ENCODE data around the gene LEFTY1. TPM values are rescaled to one million over a fixed set of nuclear protein-coding genes. Genes with fewer than 3 reads are reported as not detected.
"Not testable (repeated sequence)": the region's sequence is repeated elsewhere in the genome, so short reads cannot be mapped to it uniquely, and the experiment has no call there.

LEFTY1 gene
- total RNA-seq, 2 experiments from 2014 or later = not detected

GRCh38 chr1:225844236-225845061 is 44.5 kb downstream of the LEFTY1 start:
- Mint-ChIP-seq H3K9me3 (ENCODE audit: insufficient read depth) (no peaks in the 10 kb centered on the region), H3K27me3 (ENCODE audit: low read depth) (no peaks in the 10 kb centered on the region), H3K27ac (no peak overlapping the region), H3K36me3 (ENCODE audit: low read depth) (peaks cover 25% of the 10 kb centered on the region), H3K4me1 (ENCODE audit: low read depth) (peaks cover 26% of the 10 kb centered on the region), H3K4me3 (no peak overlapping the region)
- no peak for DNase-seq
- no peak for ATAC-seq
- ChIA-PET POLR2A (no interaction called here), CTCF (no interaction called here)

GRCh38 chr1:225843426-225843795 is 45.5 kb downstream of the LEFTY1 start:
- ChIA-PET POLR2A (no interaction called here), CTCF (no interaction called here)
- no peak for ATAC-seq
- Mint-ChIP-seq H3K36me3 (ENCODE audit: low read depth) (peaks cover 18% of the 10 kb centered on the region), H3K4me1 (ENCODE audit: low read depth) (peaks cover 16% of the 10 kb centered on the region), H3K4me3 (no peak overlapping the region), H3K27ac (no peak overlapping the region), H3K9me3 (ENCODE audit: insufficient read depth) (no peaks in the 10 kb centered on the region), H3K27me3 (ENCODE audit: low read depth) (no peaks in the 10 kb centered on the region)
- no peak for DNase-seq

- peaks cover 13% of the 10 kb centered on the region for H3K36me3 Mint-ChIP-seq (ENCODE audit: low read depth)
- H3K27me3 Mint-ChIP-seq (ENCODE audit: low read depth) = no peaks in the 10 kb centered on the region
- peaks cover 11% of the 10 kb centered on the region for H3K4me1 Mint-ChIP-seq (ENCODE audit: low read depth)
- H3K9me3 Mint-ChIP-seq (ENCODE audit: insufficient read depth) = no peaks in the 10 kb centered on the region
- no peak overlapping the region for H3K4me3 Mint-ChIP-seq
- ATAC-seq (no peak), DNase-seq (no peak)
- ChIA-PET POLR2A (interaction anchor here (0.6 kb wide), 1 partner anchor 232 kb away, joined by 3 read pairs; no protein-coding TSS in a partner anchor), CTCF (no interaction called here)
- H3K27ac Mint-ChIP-seq = peak overlapping the region; percentile 3
These were observed 46.0 kb downstream of the LEFTY1 start for GRCh38 chr1:225842788-225843425.

GRCh38 chr1:225842074-225842473 is 46.9 kb downstream of the LEFTY1 start:
- H3K27me3 Mint-ChIP-seq (ENCODE audit: low read depth) = no peaks in the 10 kb centered on the region
- peaks cover 7% of the 10 kb centered on the region for H3K4me1 Mint-ChIP-seq (ENCODE audit: low read depth)
- DNase-seq (no peak), ATAC-seq (no peak)
- H3K36me3 Mint-ChIP-seq (ENCODE audit: low read depth) = peaks cover 11% of the 10 kb centered on the region
- H3K27ac Mint-ChIP-seq = no peak overlapping the region
- no peak overlapping the region for H3K4me3 Mint-ChIP-seq
- CTCF ChIA-PET = interaction anchor here (0.7 kb wide), 1 partner anchor 136 kb away, joined by 3 read pairs; no protein-coding TSS in a partner anchor
- no peaks in the 10 kb centered on the region for H3K9me3 Mint-ChIP-seq (ENCODE audit: insufficient read depth)
- POLR2A ChIA-PET = no interaction called here

- Mint-ChIP-seq H3K36me3 (ENCODE audit: low read depth) (no peaks in the 10 kb centered on the region), H3K27me3 (ENCODE audit: low read depth) (no peaks in the 10 kb centered on the region), H3K4me1 (ENCODE audit: low read depth) (peaks cover 7% of the 10 kb centered on the region), H3K9me3 (ENCODE audit: insufficient read depth) (no peaks in the 10 kb centered on the region), H3K4me3 (no peak overlapping the region), H3K27ac (no peak overlapping the region)
- no peak for DNase-seq
- ChIA-PET CTCF (interaction anchor here (1.5 kb wide), 1 partner anchor 71 kb away, joined by 6 read pairs; no protein-coding TSS in a partner anchor), POLR2A (interaction anchor here (0.6 kb wide), 1 partner anchor 63 kb away, joined by 4 read pairs; the partner anchor contains the start of gene SRP9)
- no peak for ATAC-seq
These were observed 48.2 kb downstream of the LEFTY1 start for GRCh38 chr1:225840713-225841112.

GRCh38 chr1:225840223-225840610 is 48.7 kb downstream of the LEFTY1 start:
- no peaks in the 10 kb centered on the region for H3K36me3 Mint-ChIP-seq (ENCODE audit: low read depth)
- no peak overlapping the region for H3K27ac Mint-ChIP-seq

GRCh38 chr1:225838793-225839192 is 50.2 kb downstream of the LEFTY1 start:
- Mint-ChIP-seq H3K4me1 (ENCODE audit: low read depth) (peaks cover 7% of the 10 kb centered on the region), H3K27ac (no peak overlapping the region), H3K27me3 (ENCODE audit: low read depth) (no peaks in the 10 kb centered on the region), H3K4me3 (no peak overlapping the region), H3K36me3 (ENCODE audit: low read depth) (no peaks in the 10 kb centered on the region), H3K9me3 (ENCODE audit: insufficient read depth) (no peaks in the 10 kb centered on the region)
- CTCF ChIA-PET = interaction anchor here (0.9 kb wide), 1 partner anchor 27 kb away, joined by 3 read pairs; no protein-coding TSS in a partner anchor
- ATAC-seq (no peak), DNase-seq (no peak)
- POLR2A ChIA-PET = no interaction called here

More at GRCh38 chr1:225840223-225840610, 48.7 kb downstream of the LEFTY1 start:
- CTCF ChIA-PET = interaction anchor here (1.5 kb wide), 1 partner anchor 71 kb away, joined by 6 read pairs; no protein-coding TSS in a partner anchor
- H3K27me3 Mint-ChIP-seq (ENCODE audit: low read depth) = no peaks in the 10 kb centered on the region
- POLR2A ChIA-PET = no interaction called here
- no peaks in the 10 kb centered on the region for H3K9me3 Mint-ChIP-seq (ENCODE audit: insufficient read depth)
- H3K4me3 Mint-ChIP-seq = no peak overlapping the region
- H3K4me1 Mint-ChIP-seq (ENCODE audit: low read depth) = peaks cover 7% of the 10 kb centered on the region
- DNase-seq = no peak
- no peak for ATAC-seq

- H3K4me3 Mint-ChIP-seq; CTCF ChIA-PET; H3K27me3 Mint-ChIP-seq (ENCODE audit: low read depth); H3K4me1 Mint-ChIP-seq (ENCODE audit: low read depth); H3K27ac Mint-ChIP-seq; DNase-seq; POLR2A ChIA-PET; ATAC-seq; H3K9me3 Mint-ChIP-seq (ENCODE audit: insufficient read depth); H3K36me3 Mint-ChIP-seq (ENCODE audit: low read depth): not testable (repeated sequence)
These were observed 52.6 kb downstream of the LEFTY1 start for GRCh38 chr1:225836296-225836695.

Small RNA genes within 50 kb of the gene (microRNA-seq; reads per million reads assigned to microRNA genes)
- 1.7 reads per million for gene MIR6741

Other genes with a start within 250 kb of the LEFTY1 start
- not detected for gene ENAH, start 236.0 kb downstream of the LEFTY1 start, total RNA-seq
- gene SRP9, start 111.3 kb downstream of the LEFTY1 start, total RNA-seq = 100 to 1,000 TPM; 240 to 247 TPM
- gene EPHX1, start 79.0 kb downstream of the LEFTY1 start, total RNA-seq = 1 to 10 TPM; 1.5 to 2.0 TPM
- 10 to 100 TPM; 83.5 to 85.8 TPM for gene TMEM63A, start 6.8 kb downstream of the LEFTY1 start, total RNA-seq
- gene PYCR2, start 35.1 kb upstream of the LEFTY1 start, total RNA-seq = 100 to 1,000 TPM; 122 to 126 TPM
- gene LEFTY2, start 52.1 kb upstream of the LEFTY1 start, total RNA-seq = not detected
- gene SDE2, start 110.2 kb upstream of the LEFTY1 start, total RNA-seq = 10 to 100 TPM; 15.4 to 16.9 TPM
- 100 to 1,000 TPM; 526 to 541 TPM for gene H3-3A, start 173.6 kb upstream of the LEFTY1 start, total RNA-seq

Data from activated CD8-positive, alpha-beta T cell treated with anti-CD3 and anti-CD28 coated beads, Interleukin-2, amount 10 ng/mL, durations not matched to agents 7 days and 5 days (primary cell).